Calu3 (cell line): ENCODE results near the gene ELFN1. TPM values are rescaled to one million over a fixed set of nuclear protein-coding genes. Genes with fewer than 3 reads are reported as not detected.

Source experiments
- BruUV-seq: library from RNA; stranded (reverse); fragments of 400-500 nt; replicated peaks from 2 replicates; lab custom pipeline; 2021; lab: Mats Ljungman, UMichigan
- CTCF ChIA-PET: fragments of 300-600 bp; sonication (Branson Sonifier 250); formaldehyde crosslinking; loops from one replicate; lab custom pipeline; 2022; ENCODE audit warnings: antibody characterized with exemption; lab: Charles Lee
- DNase-seq: peaks from one replicate; pipeline ENCODE4 v3.0.0; 2022
- H3K27ac Mint-ChIP-seq: one replicate; pipeline ENCODE4 v1.8.0; 2022; ENCODE audit warnings: mixed read lengths; ENCODE audit not compliant: unreplicated experiment
- H3K27me3 Mint-ChIP-seq: one replicate; pipeline ENCODE4 v1.8.0; 2022; ENCODE audit warnings: mixed read lengths; ENCODE audit not compliant: unreplicated experiment
- H3K36me3 Mint-ChIP-seq: one replicate; pipeline ENCODE4 v1.8.0; 2022; ENCODE audit warnings: mild to moderate bottlenecking, moderate library complexity, mixed read lengths; ENCODE audit not compliant: insufficient read depth, unreplicated experiment
- H3K4me1 Mint-ChIP-seq: one replicate; pipeline ENCODE4 v1.8.0; 2022; ENCODE audit warnings: mild to moderate bottlenecking, low read depth, mixed read lengths; ENCODE audit not compliant: unreplicated experiment
- H3K4me3 Mint-ChIP-seq: one replicate; pipeline ENCODE4 v1.8.0; 2022; ENCODE audit warnings: mild to moderate bottlenecking, low read depth, moderate library complexity, mixed read lengths; ENCODE audit not compliant: unreplicated experiment
- H3K9me3 Mint-ChIP-seq: one replicate; pipeline ENCODE4 v1.8.0; 2022; ENCODE audit warnings: low read depth, mixed read lengths; ENCODE audit not compliant: unreplicated experiment
- CTCF ChIP-seq: fragments of 200-600 bp; IDR thresholded peaks from one replicate; pipeline ENCODE4 v1.8.0; 2022; ENCODE audit warnings: antibody characterized with exemption; ENCODE audit not compliant: unreplicated experiment
- intact Hi-C: fragments of 100-400 bp; cut with micrococcal nuclease; formaldehyde crosslinking; loops from one replicate; pipeline ENCODE4 v1.10.0; 2022; ENCODE audit not compliant: unreplicated experiment
- total RNA-seq: library from RNA; stranded (reverse); gene quantifications from 2 replicates; pipeline ENCODE4 v1.2.3, GENCODE V29; 2022

The ELFN1 gene
- total RNA-seq, 1 experiment from 2014 or later: not detected

GRCh38 chr7:1770331-1770730 lies 100.3 kb downstream of the ELFN1 start:
- intact Hi-C loops: no loop called here
- CTCF ChIA-PET: interaction anchor here (0.7 kb wide), 1 partner anchor 104 kb away, joined by 3 read pairs; no protein-coding TSS in a partner anchor
- peaks cover 3% of the 10 kb centered on the region for H3K9me3 Mint-ChIP-seq
- no peaks in the 10 kb centered on the region for H3K36me3 Mint-ChIP-seq
- no peak overlapping the region for H3K4me3 Mint-ChIP-seq
- no peaks in the 10 kb centered on the region for H3K4me1 Mint-ChIP-seq
- no peak for DNase-seq
- peaks cover 84% of the 10 kb centered on the region for H3K27me3 Mint-ChIP-seq
- TF ChIP-seq CTCF: no peak
- no TSS peak for BruUV-seq
- no peak overlapping the region for H3K27ac Mint-ChIP-seq

GRCh38 chr7:1775389-1775788 lies 105.3 kb downstream of the ELFN1 start:
- H3K4me3 Mint-ChIP-seq: no peak overlapping the region
- no TSS peak for BruUV-seq
- H3K9me3 Mint-ChIP-seq: peaks cover 10% of the 10 kb centered on the region
- peaks cover 67% of the 10 kb centered on the region for H3K27me3 Mint-ChIP-seq
- no peaks in the 10 kb centered on the region for H3K36me3 Mint-ChIP-seq
- no peak overlapping the region for H3K27ac Mint-ChIP-seq
- no peak for DNase-seq
- no peaks in the 10 kb centered on the region for H3K4me1 Mint-ChIP-seq
- intact Hi-C loops: no loop called here
- CTCF ChIA-PET: no interaction called here
- no peak for TF ChIP-seq CTCF

- BruUV-seq: no TSS peak
- intact Hi-C loops: no loop called here
- Mint-ChIP-seq H3K36me3 (no peaks in the 10 kb centered on the region), H3K4me1 (no peaks in the 10 kb centered on the region), H3K27me3 (peaks cover 75% of the 10 kb centered on the region), H3K9me3 (peaks cover 10% of the 10 kb centered on the region), H3K27ac (no peak overlapping the region), H3K4me3 (no peak overlapping the region)
- no peak for TF ChIP-seq CTCF
- CTCF ChIA-PET: no interaction called here
- no peak for DNase-seq
These were observed 107.0 kb downstream of the ELFN1 start for GRCh38 chr7:1777122-1777521.

- DNase-seq: no peak
- TF ChIP-seq CTCF: no peak
- intact Hi-C loops: no loop called here
- no peak overlapping the region for H3K4me3 Mint-ChIP-seq
- no peak overlapping the region for H3K27ac Mint-ChIP-seq
- CTCF ChIA-PET: no interaction called here
- no peaks in the 10 kb centered on the region for H3K36me3 Mint-ChIP-seq
- no TSS peak for BruUV-seq
- peaks cover 7% of the 10 kb centered on the region for H3K9me3 Mint-ChIP-seq
- no peaks in the 10 kb centered on the region for H3K4me1 Mint-ChIP-seq
- peaks cover 80% of the 10 kb centered on the region for H3K27me3 Mint-ChIP-seq
These were observed 109.4 kb downstream of the ELFN1 start for GRCh38 chr7:1779445-1779844.
